Measurements from ENCODE around the gene ZFX. TPM values are rescaled to one million over a fixed set of nuclear protein-coding genes. Genes with fewer than 3 reads are reported as not detected.

ZFX gene
- total and polyA plus RNA-seq, 11 donors: 6.4 to 70.5 (median 41.4) TPM

DNA sequence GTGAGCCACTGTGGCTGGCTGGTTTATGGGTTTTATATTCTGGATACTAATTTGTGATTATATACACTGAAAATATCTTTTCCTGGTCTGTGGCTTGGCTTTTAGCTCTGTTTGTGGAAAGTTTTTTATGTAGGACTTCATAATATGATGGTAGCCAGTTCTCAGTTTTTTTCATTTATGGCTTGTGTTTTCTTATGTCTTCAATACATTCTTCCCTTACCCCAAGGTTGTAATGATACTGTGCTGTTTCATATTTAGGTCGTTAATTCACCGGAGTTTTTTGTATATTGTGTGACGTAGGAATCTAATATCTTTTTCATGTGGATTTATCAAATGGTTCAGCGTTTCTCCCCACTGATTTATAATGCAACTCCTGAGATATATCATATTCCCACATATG is 6.6 kb downstream of the ZFX start:
- Histone ChIP-seq H3K27ac (no peak overlapping the region), H3K4me1 (peaks cover 0 to 83% (median 47%) of the 10 kb centered on the region in 12 donors), H3K36me3 (peaks cover 0 to 34% (median 0%) of the 10 kb centered on the region in 9 donors), H3K9me3 (no peaks in the 10 kb centered on the region), H3K4me3 (no peak overlapping the region), H3K27me3 (no peaks in the 10 kb centered on the region)
- no peak for DNase-seq
- intact Hi-C loops (cut with DNase I): loop anchor here in 2 of 10 donors (10.0 kb wide), 2 partner anchors 49 to 101 kb away; partner anchors contain the start of gene EIF2S3 (in 1 of the 2)
- TF ChIP-seq POLR2A (IDR thresholded peaks at IDR 0.05): no peak
- TF ChIP-seq, protein P1, sequence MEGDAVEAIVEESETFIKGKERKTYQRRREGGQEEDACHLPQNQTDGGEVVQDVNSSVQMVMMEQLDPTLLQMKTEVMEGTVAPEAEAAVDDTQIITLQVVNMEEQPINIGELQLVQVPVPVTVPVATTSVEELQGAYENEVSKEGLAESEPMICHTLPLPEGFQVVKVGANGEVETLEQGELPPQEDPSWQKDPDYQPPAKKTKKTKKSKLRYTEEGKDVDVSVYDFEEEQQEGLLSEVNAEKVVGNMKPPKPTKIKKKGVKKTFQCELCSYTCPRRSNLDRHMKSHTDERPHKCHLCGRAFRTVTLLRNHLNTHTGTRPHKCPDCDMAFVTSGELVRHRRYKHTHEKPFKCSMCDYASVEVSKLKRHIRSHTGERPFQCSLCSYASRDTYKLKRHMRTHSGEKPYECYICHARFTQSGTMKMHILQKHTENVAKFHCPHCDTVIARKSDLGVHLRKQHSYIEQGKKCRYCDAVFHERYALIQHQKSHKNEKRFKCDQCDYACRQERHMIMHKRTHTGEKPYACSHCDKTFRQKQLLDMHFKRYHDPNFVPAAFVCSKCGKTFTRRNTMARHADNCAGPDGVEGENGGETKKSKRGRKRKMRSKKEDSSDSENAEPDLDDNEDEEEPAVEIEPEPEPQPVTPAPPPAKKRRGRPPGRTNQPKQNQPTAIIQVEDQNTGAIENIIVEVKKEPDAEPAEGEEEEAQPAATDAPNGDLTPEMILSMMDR (IDR thresholded peaks at IDR 0.05): no peak
- 84 to 94% (median 87%) methylated on average over 4 of the region's 4 CpGs for WGBS, 4 donors
- ATAC-seq: no peak

DNA sequence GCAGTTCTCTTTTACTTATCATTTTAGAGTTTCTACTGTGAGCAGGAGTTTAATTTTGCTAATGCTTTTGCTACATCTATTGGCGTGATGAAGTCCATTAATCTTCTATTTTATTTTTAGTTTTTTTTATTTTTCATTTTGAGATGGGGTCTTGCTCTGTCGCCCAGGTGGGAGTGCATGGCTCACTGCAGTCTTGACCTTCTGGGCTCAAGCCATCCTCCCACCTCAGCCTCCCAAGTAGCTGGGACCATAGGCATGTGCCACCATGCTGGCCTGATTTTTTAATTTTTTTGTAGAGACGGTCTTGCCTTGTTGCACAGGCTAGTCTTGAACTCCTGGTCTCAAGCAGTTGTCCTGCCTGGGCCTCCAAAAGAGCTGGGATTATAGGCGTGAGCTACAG is 9.4 kb downstream of the ZFX start:
- Histone ChIP-seq H3K4me3 (no peak overlapping the region), H3K27ac (no peak overlapping the region), H3K4me1 (peaks cover 0 to 67% (median 24%) of the 10 kb centered on the region in 12 donors), H3K27me3 (no peaks in the 10 kb centered on the region), H3K36me3 (peaks cover 0 to 21% (median 0%) of the 10 kb centered on the region in 9 donors), H3K9me3 (no peaks in the 10 kb centered on the region)
- no peak for ATAC-seq
- WGBS, 4 donors: 92 to 96% (median 94%) methylated on average over 4 of the region's 4 CpGs
- TF ChIP-seq POLR2A (IDR thresholded peaks at IDR 0.05): no peak
- TF ChIP-seq, protein P1 (IDR thresholded peaks at IDR 0.05): no peak
- DNase-seq: no peak
- intact Hi-C loops (cut with DNase I): loop anchor here in 2 of 10 donors (10.0 kb wide), 2 partner anchors 46 to 104 kb away; partner anchors contain the start of gene EIF2S3 (in 1 of the 2)

DNA sequence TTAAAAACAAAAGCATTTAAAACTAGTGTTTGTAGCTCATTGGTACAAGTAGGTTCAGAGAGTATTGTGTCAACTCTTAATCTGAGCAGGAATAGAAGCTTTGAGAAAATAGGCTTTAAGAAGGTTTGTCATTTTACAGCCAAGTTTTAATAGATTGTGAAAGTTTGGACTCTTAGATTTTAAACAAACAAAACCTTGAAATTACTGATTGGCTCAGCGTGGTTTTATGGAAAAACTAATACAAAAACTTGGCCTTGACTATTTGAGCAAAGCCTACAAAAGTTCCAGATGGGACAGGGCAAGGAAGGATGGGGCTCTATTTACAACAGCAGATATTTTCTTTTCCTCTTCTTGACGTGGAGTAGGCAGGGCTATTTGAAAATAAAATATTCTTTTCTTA is 16.5 kb downstream of the ZFX start:
- TF ChIP-seq, protein P1 (IDR thresholded peaks at IDR 0.05): no peak
- no peaks in the 10 kb centered on the region for H3K27me3 ChIP-seq
- no peak overlapping the region for H3K4me3 ChIP-seq
- 43 to 69% (median 54%) methylated on average over 2 of the region's 2 CpGs for WGBS, 4 donors
- no peaks in the 10 kb centered on the region for H3K9me3 ChIP-seq
- intact Hi-C loops (cut with DNase I): no loop called here
- H3K4me1 ChIP-seq: peaks cover 0 to 71% (median 21%) of the 10 kb centered on the region in 12 donors
- no peak for DNase-seq
- H3K36me3 ChIP-seq: peaks cover 0 to 11% (median 0%) of the 10 kb centered on the region in 9 donors
- ATAC-seq: no peak
- H3K27ac ChIP-seq: no peak overlapping the region

DNA sequence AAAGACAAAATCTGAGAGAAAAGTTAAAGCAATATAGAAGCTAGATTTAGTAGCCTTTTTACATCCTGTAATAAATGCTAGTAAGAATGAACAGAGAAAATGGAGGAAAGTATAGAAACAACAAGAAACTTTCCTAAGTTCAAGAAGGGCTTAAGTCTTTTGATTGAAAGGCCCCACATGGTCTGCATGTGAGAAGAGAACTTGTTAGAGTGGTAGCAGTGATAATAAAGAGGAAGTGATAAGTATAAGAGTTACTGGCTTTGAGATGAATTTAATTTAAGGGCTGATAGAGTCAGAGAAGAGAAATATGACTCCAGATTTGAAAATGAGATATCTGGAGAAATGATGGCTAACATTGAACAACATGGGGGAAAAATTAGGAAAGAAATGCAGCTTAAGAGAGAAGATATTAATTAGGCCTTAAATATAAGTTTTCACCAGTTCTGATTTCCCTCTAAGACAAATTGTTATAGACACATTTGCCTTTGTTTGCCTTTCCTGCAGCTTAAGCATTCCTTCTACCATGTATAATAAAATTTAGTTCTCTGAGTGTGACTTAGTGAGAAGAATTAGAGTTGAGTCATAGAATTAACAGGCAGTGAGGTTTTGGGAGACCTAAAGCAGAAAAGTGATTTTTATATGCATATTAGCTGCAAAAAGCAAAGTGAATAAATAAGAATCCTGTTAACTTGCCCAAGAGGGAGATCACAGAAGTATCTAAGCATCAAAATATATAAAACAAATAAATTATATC is 18.4 kb downstream of the ZFX start:
- ATAC-seq (no peak), DNase-seq (no peak)
- H3K27ac ChIP-seq: no peak overlapping the region
- H3K4me1 ChIP-seq: peaks cover 0 to 73% (median 33%) of the 10 kb centered on the region in 12 donors
- peaks cover 0 to 15% (median 4%) of the 10 kb centered on the region in 9 donors for H3K36me3 ChIP-seq
- no peaks in the 10 kb centered on the region for H3K27me3 ChIP-seq
- intact Hi-C loops (cut with DNase I): no loop called here
- H3K4me3 ChIP-seq: no peak overlapping the region
- H3K9me3 ChIP-seq: no peaks in the 10 kb centered on the region
- TF ChIP-seq, protein P1 (IDR thresholded peaks at IDR 0.05): no peak
- no peak for TF ChIP-seq POLR2A (IDR thresholded peaks at IDR 0.05)

Data from heart left ventricle (tissue), 16 donors.